DMS53 treated with DMSO at 0.1 percent for 48 hours (cell line): Measurements from ENCODE around the gene RBM45.
"Not testable (repeated sequence)": the region's sequence is repeated elsewhere in the genome, so short reads cannot be mapped to it uniquely, and the experiment has no call there.

Experiments
- DNase-seq: peaks from one replicate; lab custom pipeline; 2025; ENCODE audit not compliant: unreplicated experiment; lab: John Stamatoyannopoulos, UW

Gene RBM45

DNA sequence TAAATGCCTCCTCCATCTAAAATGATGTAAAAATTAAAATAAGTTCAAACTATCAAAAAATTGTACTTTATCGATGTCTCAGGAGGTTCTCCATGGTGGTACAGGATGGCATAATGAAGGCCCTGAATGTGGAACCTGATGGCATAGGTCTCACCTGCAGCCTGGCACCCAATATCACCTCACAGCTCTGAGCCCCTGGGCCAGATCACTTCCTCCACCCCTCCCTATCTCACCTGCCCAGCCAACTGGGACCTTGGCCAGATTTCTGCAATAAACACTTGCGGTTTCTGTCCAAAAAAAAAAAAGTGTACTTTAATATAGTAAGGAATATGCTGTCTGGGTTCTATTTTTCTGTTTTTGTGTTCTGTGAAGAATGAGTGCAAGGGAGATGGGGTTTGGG lies 6.7 kb upstream of the RBM45 start:
- DNase-seq, result no peak

DNA sequence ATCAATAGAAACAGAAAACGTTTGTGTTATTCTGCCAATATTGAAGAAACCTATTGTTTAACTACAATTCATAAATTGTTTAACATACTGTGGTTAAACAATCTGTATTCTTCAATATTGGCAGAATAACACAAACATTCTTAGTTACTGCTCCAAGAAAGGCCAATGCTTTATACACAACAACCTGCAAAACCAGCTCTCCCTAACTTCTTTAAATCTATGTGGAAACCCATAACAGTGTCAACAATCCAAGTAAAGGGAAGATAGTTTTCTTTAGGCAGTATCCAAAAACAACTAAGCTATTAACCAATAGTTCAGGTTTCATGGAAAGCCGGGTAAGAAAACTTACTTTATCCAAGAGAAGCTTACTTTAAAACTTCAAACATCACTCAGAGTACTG lies 6.2 kb upstream of the RBM45 start:
- DNase-seq, result no peak

DNA sequence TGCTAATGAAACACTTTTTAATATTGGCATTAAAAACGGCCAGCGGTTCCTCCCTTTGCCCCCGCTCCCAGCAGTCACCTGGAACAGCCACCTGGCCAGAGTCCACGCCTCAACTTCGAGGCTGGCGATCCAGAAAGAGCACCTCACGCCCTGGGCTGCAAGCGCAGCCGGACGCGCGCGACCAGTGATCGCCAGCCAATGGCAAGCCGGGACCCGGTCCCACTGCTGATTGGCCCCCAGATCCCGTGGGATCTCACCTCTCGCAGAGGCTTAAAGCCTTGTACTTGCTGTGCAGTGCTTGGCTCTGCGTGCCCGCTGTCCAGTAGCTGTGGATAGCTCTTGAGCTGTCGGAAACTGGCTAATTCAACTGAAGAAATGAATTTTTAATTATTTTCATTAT lies 4.1 kb upstream of the RBM45 start:
- DNase-seq, result no peak

- DNase-seq, result peak; percentile 55
These were observed 2.4 kb upstream of the RBM45 start for GRCh38 chr2:178109813-178110212.

GRCh38 chr2:178110681-178111080 lies 1.6 kb upstream of the RBM45 start:
- no peak for DNase-seq

DNA sequence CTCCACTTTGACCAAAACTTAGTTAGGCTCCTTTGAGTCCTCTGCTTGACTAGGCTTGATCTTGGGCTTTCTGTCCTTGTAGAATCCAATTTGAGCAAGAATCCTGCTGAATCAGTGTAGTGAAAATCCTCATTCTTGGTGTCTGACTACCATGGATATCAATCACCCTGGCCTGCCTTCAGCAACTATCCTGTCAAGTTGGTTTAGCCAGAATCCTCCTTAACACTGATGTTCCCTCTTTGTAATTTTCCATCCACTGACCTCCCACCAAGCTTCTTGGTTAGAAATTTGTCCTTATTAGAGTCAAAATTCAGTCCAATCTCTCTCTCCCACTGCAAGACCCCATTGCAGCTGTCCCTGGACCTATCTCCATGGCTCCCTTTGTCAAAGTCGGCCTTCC lies 494 bp upstream of the RBM45 start:
- DNase-seq, result no peak

DNA sequence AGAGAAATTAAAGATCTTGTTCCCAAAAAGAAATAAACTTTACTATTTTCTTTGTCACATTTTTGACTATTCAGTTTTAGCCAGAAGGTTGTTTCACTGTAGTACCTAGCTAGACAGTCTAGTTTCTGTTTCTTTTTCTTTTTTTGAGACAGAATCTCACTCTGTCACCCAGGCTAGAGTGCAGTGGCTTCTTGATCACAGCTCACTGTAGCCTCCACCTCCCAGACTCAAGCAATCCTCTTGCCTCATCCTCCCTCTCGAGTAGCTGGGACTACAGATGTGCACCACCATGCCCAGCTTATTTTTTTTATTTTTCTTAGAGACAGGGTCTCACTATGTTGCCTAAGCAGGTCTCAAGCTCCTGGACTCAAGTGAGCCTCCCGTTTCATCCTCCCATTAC lies 2.2 kb downstream of the RBM45 start:
- DNase-seq, result no peak

DNA sequence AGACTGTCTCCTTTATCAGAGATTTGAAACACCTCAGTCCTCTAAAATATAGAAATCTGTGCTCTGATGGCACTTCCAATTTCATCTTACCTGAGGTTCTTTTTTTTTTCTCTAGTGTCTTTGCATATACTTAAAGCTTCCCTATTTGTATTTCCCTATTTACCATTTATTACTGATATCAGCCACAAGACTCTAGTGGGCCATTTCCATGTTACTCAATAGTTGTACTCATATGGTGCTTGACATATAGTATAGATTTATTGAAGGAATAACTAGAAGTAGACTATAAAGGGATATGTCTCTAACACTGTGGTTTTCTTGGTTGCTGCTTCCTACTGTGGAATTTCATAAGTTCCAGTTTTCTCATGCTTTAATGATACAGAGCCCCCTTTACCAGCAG lies 3.0 kb downstream of the RBM45 start:
- DNase-seq, result no peak

- DNase-seq, result no peak
These were observed 5.5 kb downstream of the RBM45 start for GRCh38 chr2:178117725-178118124.

DNA sequence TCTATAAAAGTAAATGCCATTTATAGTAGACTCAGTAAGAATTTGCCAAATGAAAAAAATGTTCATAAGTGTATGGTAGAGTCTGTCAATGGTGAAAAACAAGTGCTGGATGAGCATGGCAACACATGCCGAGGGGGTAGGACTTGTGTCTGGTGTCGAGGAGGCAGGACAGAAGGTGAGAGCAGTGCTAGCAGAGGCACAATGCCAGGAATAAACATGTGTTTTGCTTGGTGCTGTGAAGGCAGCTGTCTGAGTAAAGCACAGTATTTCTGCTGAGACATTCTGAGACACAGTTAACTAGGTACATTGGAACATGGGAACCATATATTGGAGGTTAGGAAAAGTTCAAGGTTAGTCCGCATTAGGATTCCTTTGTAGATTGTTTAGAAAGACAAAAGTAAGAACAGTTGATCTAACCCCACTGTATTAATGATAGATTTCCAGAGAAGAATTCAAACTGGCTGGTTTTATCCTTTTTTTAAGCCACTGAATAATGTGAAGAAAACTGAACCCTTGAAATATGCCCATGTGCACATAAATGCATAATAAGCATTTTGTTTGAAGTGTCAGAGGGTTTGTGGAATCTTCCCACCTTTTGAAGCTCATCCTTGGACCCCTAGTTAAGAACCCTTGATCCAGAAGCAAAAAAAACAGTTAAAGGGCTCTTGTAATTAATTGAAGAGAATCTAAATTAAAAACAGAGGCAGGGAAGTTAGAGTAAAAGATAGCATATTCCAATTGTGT lies 7.1 kb downstream of the RBM45 start:
- no peak for DNase-seq

DNA sequence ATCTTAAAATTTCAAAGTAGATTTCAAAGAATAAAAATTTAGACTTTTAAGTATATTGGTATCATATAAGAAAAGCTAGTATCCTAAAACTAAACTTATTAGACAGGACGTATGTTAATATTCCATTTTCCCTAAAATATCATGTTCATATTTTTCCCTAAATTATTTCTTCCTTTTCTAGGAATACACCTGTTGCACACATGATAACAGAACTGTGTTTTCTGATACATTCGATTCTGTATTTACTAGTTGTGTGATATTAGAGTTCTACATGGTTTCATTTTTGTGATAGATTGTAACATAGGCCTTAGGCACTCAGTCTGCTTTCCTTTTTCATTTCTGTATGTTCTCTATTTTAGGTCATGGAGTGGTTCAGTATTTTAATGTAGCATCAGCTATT lies 10.9 kb downstream of the RBM45 start:
- DNase-seq, result no peak

GRCh38 chr2:178125125-178125524 lies 12.9 kb downstream of the RBM45 start:
- DNase-seq, result no peak

GRCh38 chr2:178125862-178126261 lies 13.6 kb downstream of the RBM45 start:
- DNase-seq, result no peak

DNA sequence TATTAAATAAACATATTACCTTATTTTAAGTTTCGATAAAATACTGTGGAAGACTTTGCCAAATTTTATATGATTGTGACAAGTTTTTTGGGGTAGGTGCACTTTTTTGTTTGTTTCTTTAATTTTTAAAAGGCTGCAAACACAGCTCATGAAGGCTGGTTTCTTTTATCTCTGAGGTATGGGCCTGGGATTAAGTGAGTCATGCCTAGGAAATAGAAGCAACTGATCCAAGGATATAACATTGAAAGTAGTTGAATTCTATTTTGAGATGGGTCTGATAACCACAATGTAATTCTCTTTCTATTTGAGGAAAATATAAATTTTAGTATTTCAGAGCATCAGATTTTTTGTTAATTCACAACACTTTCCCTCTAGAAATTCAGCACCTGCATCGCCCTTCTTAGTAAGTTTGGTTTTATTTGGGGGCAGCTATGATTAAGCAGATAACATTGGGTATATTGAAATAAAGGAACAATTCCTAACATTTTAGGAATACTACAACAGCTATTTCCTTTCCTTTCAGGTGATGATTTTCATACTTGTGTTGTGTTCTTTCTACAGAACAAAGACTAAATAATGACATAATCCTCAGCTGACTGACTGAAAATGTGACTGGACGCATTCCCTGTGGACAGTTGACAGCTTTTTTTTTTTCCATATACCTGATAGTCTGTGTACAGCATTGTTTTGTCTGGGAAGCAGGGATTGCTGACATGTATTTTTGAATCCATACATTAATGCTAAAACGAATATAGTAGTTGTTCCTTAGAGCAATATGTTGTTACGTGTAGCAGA lies 16.8 kb downstream of the RBM45 start:
- no peak for DNase-seq

DNA sequence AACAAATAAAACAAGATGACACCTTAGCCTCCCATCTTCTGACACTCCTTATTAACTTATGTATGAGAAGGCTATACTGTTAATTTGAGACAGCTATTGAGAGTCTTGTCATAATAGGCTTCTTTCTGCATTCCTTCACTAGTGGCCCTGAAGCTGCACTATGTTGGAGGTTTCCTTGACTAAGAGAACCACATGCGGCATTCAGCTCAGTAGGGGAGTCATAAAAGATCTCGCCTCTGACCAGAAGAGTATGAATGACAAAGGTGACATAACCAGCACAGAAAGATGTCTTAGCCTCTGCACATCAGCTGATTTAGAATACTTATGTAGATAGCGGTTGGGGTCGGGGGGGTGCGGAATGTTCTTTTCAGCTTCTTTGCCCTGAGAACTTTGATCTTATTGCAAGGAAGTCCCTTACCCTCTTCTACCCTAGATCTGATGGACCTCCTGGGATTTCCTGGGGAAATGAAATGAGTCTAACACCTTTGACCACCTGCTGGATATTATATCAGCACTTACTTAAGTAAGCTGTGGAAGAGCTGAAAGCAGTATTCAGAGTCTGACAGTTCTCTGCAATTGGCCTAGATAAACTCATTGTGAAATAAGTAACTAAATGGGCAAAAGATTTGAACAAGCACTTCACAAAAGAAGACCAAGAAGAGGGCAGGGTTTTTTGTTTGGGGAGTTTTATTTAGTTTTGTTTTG lies 24.2 kb downstream of the RBM45 start:
- no peak for DNase-seq

DNA sequence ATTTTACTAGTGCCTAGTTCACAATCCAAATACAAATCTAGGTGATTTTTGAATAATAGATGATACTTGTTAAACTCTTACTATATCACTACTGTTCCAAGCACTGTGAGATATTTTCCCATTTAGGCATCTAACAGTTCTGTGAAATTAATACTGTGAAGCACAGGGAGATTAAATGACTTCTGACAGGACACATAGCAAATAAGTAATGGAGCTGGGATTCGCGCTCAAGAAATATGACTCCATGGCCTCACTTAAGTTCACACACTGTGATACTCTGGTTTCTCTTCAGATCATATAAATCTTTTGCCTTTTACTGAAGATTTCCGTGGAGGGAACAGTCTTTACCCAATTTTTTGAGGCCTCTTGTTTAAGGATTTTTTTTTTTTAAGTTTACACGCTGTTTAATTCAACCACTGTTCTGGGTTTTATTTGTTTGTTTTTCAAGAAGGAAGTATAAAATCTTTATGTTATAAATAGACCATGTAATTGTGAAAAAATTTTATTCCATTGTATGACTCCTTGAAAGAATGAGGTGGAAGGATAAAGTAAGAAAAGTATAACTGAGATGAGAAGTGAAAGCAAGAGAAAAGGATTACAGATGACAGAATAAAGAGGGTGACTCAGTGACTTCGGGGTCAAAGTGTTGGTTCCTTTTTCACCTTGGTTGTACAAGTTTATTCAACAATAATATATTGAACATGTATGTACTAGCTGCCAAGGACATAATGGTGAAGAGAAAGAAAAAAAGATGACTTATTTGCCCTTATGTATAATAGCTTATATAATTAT lies 30.2 kb downstream of the RBM45 start:
- DNase-seq, result no peak

DNA sequence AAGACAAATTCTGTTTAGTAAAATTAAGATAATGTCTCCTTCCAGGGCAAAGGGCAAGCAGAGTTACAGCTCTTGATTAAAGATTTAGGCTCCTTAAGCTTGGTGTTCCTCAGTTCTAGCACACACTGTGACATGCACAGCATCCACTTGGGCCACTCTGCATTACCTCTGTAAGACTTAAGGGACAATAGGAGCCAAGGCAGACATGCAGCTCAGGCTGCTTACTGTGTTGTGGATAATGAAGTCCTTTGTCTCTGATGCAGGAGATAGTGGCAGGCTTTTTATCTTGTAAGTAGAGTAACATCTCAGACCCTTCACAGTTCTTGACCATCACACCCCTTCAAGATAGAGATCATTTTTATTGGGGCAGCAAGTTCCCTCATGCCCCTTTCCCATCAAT lies 31.2 kb downstream of the RBM45 start:
- no peak for DNase-seq

DNA sequence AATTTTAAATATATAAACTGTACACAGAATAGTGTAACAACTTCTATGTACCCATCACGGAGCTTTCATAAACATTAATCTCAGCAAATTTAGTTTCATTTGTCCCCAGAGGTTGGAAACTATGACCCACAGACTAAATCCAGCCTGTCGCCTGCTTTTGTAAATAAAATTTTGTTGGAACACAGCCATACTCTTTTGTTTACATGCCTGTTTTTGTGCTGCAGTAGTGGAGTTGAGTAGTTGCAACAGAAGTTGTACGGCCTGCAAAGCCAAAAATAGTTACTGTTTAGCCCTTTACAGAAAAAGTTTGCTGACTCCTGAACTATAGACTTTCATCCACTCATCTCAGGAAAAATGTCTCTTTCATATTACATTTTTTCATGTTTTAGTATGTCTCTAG lies 39.8 kb downstream of the RBM45 start:
- DNase-seq, result peak; percentile 34

DNA sequence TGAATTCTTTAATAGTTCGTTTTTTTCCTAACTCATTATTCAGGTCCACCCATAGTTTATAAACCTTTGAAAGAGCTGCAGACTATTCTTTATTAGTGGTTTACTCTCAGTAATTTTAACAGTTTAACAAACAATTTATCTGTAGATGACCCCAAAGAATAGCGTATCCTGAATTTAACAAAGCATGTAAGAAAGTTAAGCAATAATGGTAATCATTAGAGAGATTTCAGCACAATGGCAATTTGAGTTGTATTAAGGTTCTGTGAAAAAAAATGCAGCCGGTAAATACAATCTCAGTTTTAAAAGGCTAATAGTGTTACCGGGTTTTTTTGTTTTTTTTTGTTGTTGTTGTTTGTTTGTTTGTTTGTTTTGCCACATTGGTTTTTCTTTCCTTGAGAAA lies 40.3 kb downstream of the RBM45 start:
- no peak for DNase-seq

DNA sequence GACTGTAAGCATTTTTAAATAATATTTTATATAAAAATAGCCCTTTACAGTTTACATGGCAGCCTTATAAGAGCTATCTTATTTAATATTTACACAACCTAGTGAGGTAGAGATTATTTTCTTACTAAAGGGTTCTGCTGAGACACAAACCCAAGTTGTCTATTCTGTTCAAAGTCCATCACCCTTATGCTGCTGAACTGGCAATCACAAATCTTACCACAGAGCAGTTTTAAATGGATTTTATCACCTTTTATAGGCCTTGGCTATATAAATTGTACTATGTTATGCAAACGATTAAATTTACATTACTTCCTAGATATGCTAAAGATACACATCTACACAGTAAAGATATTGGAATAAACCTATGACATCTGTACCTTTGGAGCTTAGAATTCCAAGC lies 40.7 kb downstream of the RBM45 start:
- DNase-seq, result no peak

DNA sequence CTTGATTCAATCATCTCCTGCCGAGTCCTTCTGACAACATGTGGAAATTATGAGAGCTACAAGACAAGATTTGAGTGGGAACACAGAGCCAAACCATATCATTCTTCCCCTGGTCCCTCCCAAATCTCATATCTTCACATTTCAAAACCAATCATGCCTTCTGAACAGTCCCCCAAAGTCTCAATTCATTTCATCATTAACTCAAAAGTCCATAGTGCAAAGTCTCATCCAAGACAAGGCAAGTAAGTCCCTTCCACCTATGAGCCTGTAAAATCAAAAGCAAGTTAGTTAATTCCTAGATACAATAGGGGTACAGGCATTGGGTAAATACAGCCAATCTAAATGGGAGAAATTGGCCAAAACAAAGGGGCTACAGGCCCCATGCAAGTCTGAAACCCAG lies 41.6 kb downstream of the RBM45 start:
- DNase-seq, result not testable (repeated sequence)
